ENCODE data around the gene UBE2K. TPM values are rescaled to one million over a fixed set of nuclear protein-coding genes. Genes with fewer than 3 reads are reported as not detected.

The UBE2K gene
- total RNA-seq, 2 donors from 2014 or later = 12.2 to 19.5 TPM

DNA sequence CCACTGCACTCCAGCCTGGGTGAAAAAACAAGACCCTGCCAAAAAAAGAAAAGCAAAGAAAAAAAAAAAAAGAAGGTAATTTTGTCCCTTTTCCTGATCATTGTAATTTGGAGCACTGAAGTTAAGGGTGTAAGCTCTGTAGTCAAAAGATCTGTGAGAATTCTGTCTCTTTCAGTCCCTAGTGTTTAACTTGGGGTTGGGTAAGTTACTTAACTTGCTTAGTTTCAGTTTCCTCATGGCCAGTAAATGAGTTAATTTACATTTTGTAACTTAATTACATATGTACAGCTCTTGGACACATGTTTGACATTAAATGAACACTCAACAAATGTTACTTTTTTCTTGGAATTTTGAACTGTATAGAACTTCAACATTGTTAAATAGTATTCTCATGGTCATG, 10.9 kb upstream of the UBE2K start:
- Histone ChIP-seq H3K4me3 (no peak overlapping the region), H3K9me3 (no peaks in the 10 kb centered on the region), H3K4me1 (no peaks in the 10 kb centered on the region), H3K27ac (no peak overlapping the region), H3K36me3 (replicated peaks in 1 of 2; ENCODE audit: insufficient read depth in 1 of 2, low read depth in 2 of 2) (no peaks in the 10 kb centered on the region), H3K27me3 (no peaks in the 10 kb centered on the region)
- ATAC-seq = no peak
- intact Hi-C loops (cut with DNase I) = no loop called here
- TF ChIP-seq POLR2A (IDR thresholded peaks at IDR 0.05) (no peak), CTCF (IDR thresholded peaks at IDR 0.05) (no peak)
- DNase-seq = no peak

DNA sequence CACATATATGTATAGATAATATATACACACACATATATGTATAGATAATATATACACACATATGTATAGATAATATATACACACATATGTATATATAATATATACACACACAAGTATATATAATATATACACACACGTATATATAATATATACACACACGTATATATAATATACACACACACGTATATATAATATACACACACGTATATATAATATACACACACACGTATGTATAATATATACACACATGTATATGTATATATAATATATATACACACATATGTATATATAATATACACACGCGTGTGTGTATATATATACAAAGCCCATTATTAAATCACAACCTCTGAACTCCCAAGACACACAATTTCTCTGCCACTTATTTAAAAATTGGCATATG, 8.0 kb upstream of the UBE2K start:
- intact Hi-C loops (cut with DNase I) = loop anchor here (10.0 kb wide), 1 partner anchor 285 kb away; the partner anchor contains the start of gene PDS5A
- DNase-seq = no peak
- TF ChIP-seq POLR2A (IDR thresholded peaks at IDR 0.05) (no peak), CTCF (IDR thresholded peaks at IDR 0.05) (no peak)
- Histone ChIP-seq H3K4me3 (no peak overlapping the region), H3K9me3 (no peaks in the 10 kb centered on the region), H3K27me3 (no peaks in the 10 kb centered on the region), H3K4me1 (no peaks in the 10 kb centered on the region), H3K36me3 (replicated peaks in 1 of 2; ENCODE audit: insufficient read depth in 1 of 2, low read depth in 2 of 2) (no peaks in the 10 kb centered on the region), H3K27ac (no peak overlapping the region)
- ATAC-seq = no peak
- WGBS, 2 donors = 65 to 70% methylated on average over 7 of the region's 7 CpGs

GRCh38 chr4:39698424-39699009, 581 bp downstream of the UBE2K start:
- Histone ChIP-seq H3K36me3 (replicated peaks in 1 of 2; ENCODE audit: insufficient read depth in 1 of 2, low read depth in 2 of 2) (no peaks in the 10 kb centered on the region), H3K4me3 (peak overlapping the region; percentile 58 to 65), H3K27ac (peak overlapping the region; percentile 92 to 96 (median 94)), H3K4me1 (peaks cover 33% of the 10 kb centered on the region), H3K27me3 (no peaks in the 10 kb centered on the region), H3K9me3 (no peaks in the 10 kb centered on the region)
- no peak for TF ChIP-seq CTCF (IDR thresholded peaks at IDR 0.05)
- no peak for TF ChIP-seq POLR2A (IDR thresholded peaks at IDR 0.05)
- DNase-seq (peak; percentile 48 to 63 (median 52)), ATAC-seq (peak; percentile 22)
- intact Hi-C loops (cut with DNase I) = loop anchor here (10.0 kb wide), 1 partner anchor 276 kb away; the partner anchor contains the start of gene PDS5A
- 1% methylated on average over 16 to 20 of the region's 21 CpGs for WGBS, 2 donors

DNA sequence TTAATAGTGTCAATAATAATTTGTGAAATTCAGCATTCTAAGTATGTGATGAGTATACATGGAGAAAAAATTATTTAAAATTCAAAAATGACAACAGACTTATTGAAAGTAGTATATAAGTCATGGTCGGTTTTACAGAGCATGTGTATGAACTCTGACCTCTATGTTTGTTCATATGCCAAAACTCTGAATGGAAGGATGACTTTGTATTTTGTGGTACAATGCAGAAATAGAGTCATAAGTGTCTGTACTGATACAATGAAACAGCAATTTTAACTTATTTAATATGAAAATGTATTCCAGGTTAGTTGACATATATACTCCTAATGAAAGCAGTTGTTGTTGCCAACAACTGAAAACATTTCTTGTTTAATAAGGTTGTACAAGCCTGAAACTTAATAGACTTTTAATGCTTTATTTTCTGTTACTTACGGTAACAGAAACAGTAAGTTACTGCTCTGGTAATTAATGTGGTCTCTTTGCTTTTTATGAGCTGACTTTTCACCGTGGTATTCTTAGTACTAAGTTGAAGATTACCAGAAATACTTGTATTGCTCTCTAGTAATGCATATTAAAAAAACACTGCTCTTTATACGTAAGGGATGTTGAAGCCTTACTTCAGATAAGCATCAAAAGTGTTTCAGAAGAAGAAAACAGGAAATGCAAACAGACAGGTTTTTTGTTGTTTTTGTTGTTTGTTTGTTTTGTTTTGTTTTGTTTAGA, 1.9 kb downstream of the UBE2K start:
- no peak for DNase-seq
- Histone ChIP-seq H3K4me3 (no peak overlapping the region), H3K4me1 (peaks cover 33% of the 10 kb centered on the region), H3K9me3 (no peaks in the 10 kb centered on the region), H3K27ac (no peak overlapping the region), H3K36me3 (replicated peaks in 1 of 2; ENCODE audit: insufficient read depth in 1 of 2, low read depth in 2 of 2) (no peaks in the 10 kb centered on the region), H3K27me3 (no peaks in the 10 kb centered on the region)
- 2 to 4% methylated on average over 4 of the region's 4 CpGs for WGBS, 2 donors
- intact Hi-C loops (cut with DNase I) = loop anchor here (10.0 kb wide), 1 partner anchor 275 kb away; the partner anchor contains the start of gene PDS5A
- TF ChIP-seq POLR2A (IDR thresholded peaks at IDR 0.05) (no peak), CTCF (IDR thresholded peaks at IDR 0.05) (no peak)
- ATAC-seq = no peak

Measured in body of pancreas (tissue), 4 donors.